ENCODE measurements around the gene MCC. TPM values are rescaled to one million over a fixed set of nuclear protein-coding genes. Genes with fewer than 3 reads are reported as not detected.

MCC gene
- total RNA-seq, 1 experiment from 2014 or later, result 7.6 TPM

DNA sequence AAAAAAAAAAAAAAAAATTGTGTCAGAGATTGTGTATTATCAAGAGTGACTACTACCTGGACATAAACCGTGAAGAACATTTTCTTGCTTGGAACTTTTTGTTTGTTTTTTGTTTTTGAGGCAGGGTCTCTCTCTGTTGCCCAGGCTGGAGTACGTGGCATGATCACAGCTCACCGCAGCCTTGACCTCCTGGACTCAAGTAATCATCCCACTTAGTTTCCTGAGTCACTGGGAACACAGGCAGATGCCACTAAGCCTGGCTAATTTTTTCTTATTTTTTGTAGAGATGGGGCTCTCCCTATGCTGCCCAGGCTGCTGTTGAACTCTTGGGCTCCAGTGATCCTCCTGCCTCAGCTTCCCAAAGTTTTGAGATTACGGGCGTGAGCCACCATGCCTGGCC, 485.8 kb downstream of the MCC start:
- H2BK120ac ChIP-seq (ENCODE audit: low read depth, low read length, poor library complexity, severe bottlenecking), result no peak overlapping the region
- Mint-ChIP-seq H3K9me3 (no peaks in the 10 kb centered on the region), H3K27me3 (ENCODE audit: low read depth) (no peaks in the 10 kb centered on the region), H3K4me1 (peaks cover 4 to 5% of the 10 kb centered on the region in 2 experiments; a peak in 3 of 4 replicates), H3K36me3 (ENCODE audit: insufficient read depth in 1 of 3, low read depth in 3 of 3) (peaks cover 32 to 66% (median 61%) of the 10 kb centered on the region in 3 experiments), H3K4me3 (no peak overlapping the region), H3K27ac (no peak overlapping the region)
- H2BK15ac ChIP-seq (ENCODE audit: low read depth, low read length), result no peak overlapping the region
- H2BK5ac ChIP-seq (ENCODE audit: insufficient read length, low read length), result no peak overlapping the region
- H3K79me1 ChIP-seq (ENCODE audit: insufficient read depth, low read depth, low read length, poor library complexity, severe bottlenecking), result no peaks in the 10 kb centered on the region
- no peaks in the 10 kb centered on the region for H4K20me1 ChIP-seq (ENCODE audit: control insufficient read depth, insufficient read depth, insufficient read length)
- H3K18ac ChIP-seq (ENCODE audit: insufficient read length, low read depth, low read length), result no peak overlapping the region
- no peak overlapping the region for H4K5ac ChIP-seq (ENCODE audit: insufficient read length, low read depth, low read length)
- H3T11ph ChIP-seq (ENCODE audit: low read length), result no peak overlapping the region
- H3K9ac ChIP-seq (ENCODE audit: extremely low read depth, insufficient read length, low read length), result no peak overlapping the region
- TF ChIP-seq, protein P1, sequence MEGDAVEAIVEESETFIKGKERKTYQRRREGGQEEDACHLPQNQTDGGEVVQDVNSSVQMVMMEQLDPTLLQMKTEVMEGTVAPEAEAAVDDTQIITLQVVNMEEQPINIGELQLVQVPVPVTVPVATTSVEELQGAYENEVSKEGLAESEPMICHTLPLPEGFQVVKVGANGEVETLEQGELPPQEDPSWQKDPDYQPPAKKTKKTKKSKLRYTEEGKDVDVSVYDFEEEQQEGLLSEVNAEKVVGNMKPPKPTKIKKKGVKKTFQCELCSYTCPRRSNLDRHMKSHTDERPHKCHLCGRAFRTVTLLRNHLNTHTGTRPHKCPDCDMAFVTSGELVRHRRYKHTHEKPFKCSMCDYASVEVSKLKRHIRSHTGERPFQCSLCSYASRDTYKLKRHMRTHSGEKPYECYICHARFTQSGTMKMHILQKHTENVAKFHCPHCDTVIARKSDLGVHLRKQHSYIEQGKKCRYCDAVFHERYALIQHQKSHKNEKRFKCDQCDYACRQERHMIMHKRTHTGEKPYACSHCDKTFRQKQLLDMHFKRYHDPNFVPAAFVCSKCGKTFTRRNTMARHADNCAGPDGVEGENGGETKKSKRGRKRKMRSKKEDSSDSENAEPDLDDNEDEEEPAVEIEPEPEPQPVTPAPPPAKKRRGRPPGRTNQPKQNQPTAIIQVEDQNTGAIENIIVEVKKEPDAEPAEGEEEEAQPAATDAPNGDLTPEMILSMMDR (conservative IDR thresholded peaks at IDR 0.05), result no peak
- H3K4me1 ChIP-seq (ENCODE audit: insufficient read depth, low read length), result no peaks in the 10 kb centered on the region
- H3K23me2 ChIP-seq (ENCODE audit: insufficient read length, low read depth, low read length, poor library complexity, severe bottlenecking), result no peaks in the 10 kb centered on the region
- H3K23ac ChIP-seq (ENCODE audit: insufficient read length, low read depth, low read length), result no peak overlapping the region
- H2BK12ac ChIP-seq (ENCODE audit: insufficient read length, low read depth, low read length), result no peak overlapping the region
- no peak overlapping the region for H2BK20ac ChIP-seq (ENCODE audit: low read depth, low read length, poor library complexity, severe bottlenecking)
- no peaks in the 10 kb centered on the region for H3K27me3 ChIP-seq (ENCODE audit: insufficient read depth, low read length)
- H3K9me3 ChIP-seq (ENCODE audit: control insufficient read depth, low read depth, low read length), result no peaks in the 10 kb centered on the region
- no peak overlapping the region for H2AK5ac ChIP-seq (ENCODE audit: insufficient read length, low read length)
- H3K56ac ChIP-seq (ENCODE audit: insufficient read length, low read depth, low read length), result no peak overlapping the region
- no peaks in the 10 kb centered on the region; the same call in 1 of the 2 replicates for H3K79me2 ChIP-seq (ENCODE audit: insufficient read depth, low read length)
- H3K4me2 ChIP-seq (ENCODE audit: insufficient read depth, insufficient read length, low read length), result no peak overlapping the region
- no peak overlapping the region for H3K14ac ChIP-seq (ENCODE audit: insufficient read depth, low read length)
- no peak for DNase-seq
- no peak overlapping the region for H3K27ac ChIP-seq (ENCODE audit: insufficient read length, low read depth, low read length)
- no peak overlapping the region for H2AFZ ChIP-seq (ENCODE audit: low read length)
- no peak overlapping the region for H4K8ac ChIP-seq (replicated peaks; ENCODE audit: insufficient read length, low read depth, low read length)
- H4K91ac ChIP-seq (ENCODE audit: insufficient read length, low read depth, low read length), result no peak overlapping the region
- no peak overlapping the region for H3K4ac ChIP-seq (ENCODE audit: low read depth, low read length)
- WGBS (ENCODE audit: extremely low coverage, insufficient read length, low lambda C conversion rate), result no CpG with 5 or more reads among the region's 5 CpGs

Measured in H9 (cell line).